Panc1 (cell line): ENCODE data around the gene CRIM1. TPM values are rescaled to one million over a fixed set of nuclear protein-coding genes. Genes with fewer than 3 reads are reported as not detected.

Experiments
- ATAC-seq: fragments of 200-7000 bp; cut with Tn5 transposase; 2 replicates; pipeline ENCODE4 v1.9.1; 2020; ENCODE audit warnings: mild to moderate bottlenecking, moderate library complexity
- BruUV-seq: library from RNA; stranded (reverse); fragments of 400-500 nt; replicated peaks from 2 replicates; lab custom pipeline; 2021; lab: Mats Ljungman, UMichigan
- CTCF ChIA-PET: fragments of 300-600 bp; sonication (Branson Sonifier 250); formaldehyde crosslinking; loops from one replicate; lab custom pipeline; 2022; ENCODE audit warnings: antibody characterized with exemption; lab: Charles Lee
- POLR2A ChIA-PET: fragments of 300-600 bp; sonication (Branson Sonifier 250); formaldehyde crosslinking; loops from one replicate; lab custom pipeline; 2022; ENCODE audit warnings: antibody characterized with exemption; lab: Charles Lee
- DNase-seq: peaks from one replicate; pipeline ENCODE4 v3.0.0-alpha.2; 2010; ENCODE audit warnings: low read depth, low spot score
- H3K27ac ChIP-seq: 2 replicates; pipeline ENCODE4 v1.5.1; 2011; ENCODE audit warnings: mild to moderate bottlenecking, low read length, inconsistent platforms
- H3K27me3 ChIP-seq: fragments of 200-500 bp; sonication (Bioruptor generic); 2 replicates; pipeline ENCODE4 v1.6.0; 2014; ENCODE audit warnings: low read length, inconsistent platforms; ENCODE audit not compliant: control insufficient read depth, insufficient read depth
- H3K36me3 ChIP-seq: fragments of 200-500 bp; sonication (Bioruptor generic); 2 replicates; pipeline ENCODE4 v1.5.1; 2014; ENCODE audit warnings: inconsistent platforms, mild to moderate bottlenecking, low read length, moderate library complexity; ENCODE audit not compliant: control insufficient read depth, insufficient read depth
- H3K4me1 ChIP-seq: 2 replicates; pipeline ENCODE4 v1.5.1; 2011; ENCODE audit warnings: inconsistent platforms, mild to moderate bottlenecking, low read length, moderate library complexity; ENCODE audit not compliant: control insufficient read depth, insufficient read depth
- H3K4me3 ChIP-seq, 2 experiments: 2 replicates each; pipeline ENCODE4 v1.5.1; 2011 to 2012; ENCODE audit warnings: low read depth in 2 of 2, low read length in 2 of 2, mild to moderate bottlenecking in 2 of 2, inconsistent platforms in 1 of 2, moderate library complexity in 1 of 2
- H3K9me3 ChIP-seq: fragments of 200-500 bp; sonication (Bioruptor generic); 2 replicates; pipeline ENCODE4 v1.5.1; 2014; ENCODE audit warnings: low read depth, mild to moderate bottlenecking, inconsistent platforms, low read length, moderate library complexity; ENCODE audit not compliant: control insufficient read depth, insufficient read depth
- CTCF ChIP-seq: fragments of 450-650 bp; IDR thresholded peaks from 2 replicates; pipeline ENCODE4 v1.5.1; 2017; ENCODE audit warnings: mild to moderate bottlenecking
- POLR2AphosphoS5 ChIP-seq: IDR thresholded peaks from 2 replicates; pipeline ENCODE4 v1.6.1; 2012; ENCODE audit warnings: mild to moderate bottlenecking, low read depth, low read length, moderate library complexity
- REST ChIP-seq, 2 experiments: IDR thresholded peaks; 2 replicates each; pipeline ENCODE4 v1.6.1; 2011 to 2012; ENCODE audit warnings: low read depth in 2 of 2, control low read depth in 1 of 2, low read length in 1 of 2, mild to moderate bottlenecking in 1 of 2, moderate library complexity in 1 of 2; ENCODE audit not compliant: insufficient read depth in 1 of 2
- SIN3A ChIP-seq: IDR thresholded peaks from 2 replicates; pipeline ENCODE4 v1.6.1; 2012; ENCODE audit warnings: low read depth, mild to moderate bottlenecking, low read length, moderate library complexity, borderline replicate concordance; ENCODE audit not compliant: insufficient read depth
- TCF7L2 ChIP-seq: IDR thresholded peaks from 2 replicates; pipeline ENCODE4 v1.6.1; 2011; ENCODE audit warnings: mild to moderate bottlenecking, low read depth, low read length, inconsistent platforms
- in situ Hi-C: cut with HindIII; loops from 2 replicates; pipeline ENCODE4 v1.10.0; 2016; ENCODE audit warnings: low sequenced_read_pairs, low pct_unique_long_range_greater_than_20kb
- intact Hi-C: fragments of 100-400 bp; cut with micrococcal nuclease; formaldehyde crosslinking; loops from one replicate; pipeline ENCODE4 v1.10.0; 2022; ENCODE audit not compliant: unreplicated experiment
- total RNA-seq: library from RNA; stranded (reverse); gene quantifications from one replicate; pipeline ENCODE4 v1.2.1, GENCODE V29; 2021; ENCODE audit not compliant: unreplicated experiment

CRIM1 gene
- total RNA-seq, 1 experiment from 2014 or later, result 290 TPM

GRCh38 chr2:36351291-36351690 lies 4.3 kb upstream of the CRIM1 start:
- H3K27ac ChIP-seq, result peak overlapping the region; percentile 78
- TF ChIP-seq POLR2AphosphoS5 (no peak), SIN3A (no peak), CTCF (no peak), TCF7L2 (no peak), REST (IDR thresholded peaks at IDR 0.05; ENCODE audit: insufficient read depth in 1 of 2, low read depth in 2 of 2, low read length in 1 of 2) (no peak)
- H3K4me1 ChIP-seq, result peaks cover 27% of the 10 kb centered on the region
- POLR2A ChIA-PET, result no interaction called here
- DNase-seq (no peak), ATAC-seq (no peak)
- no peak overlapping the region for H3K4me3 ChIP-seq
- in situ Hi-C loops, result no loop called here
- H3K9me3 ChIP-seq, result no peaks in the 10 kb centered on the region
- intact Hi-C loops, result loop anchor here (5.0 to 10.0 kb wide), 3 partner anchors 104 to 476 kb away; no protein-coding TSS in a partner anchor
- CTCF ChIA-PET, result interaction anchor here (0.6 kb wide), 1 partner anchor 313 kb away, joined by 3 read pairs; no protein-coding TSS in a partner anchor
- BruUV-seq, result no TSS peak
- H3K27me3 ChIP-seq, result no peaks in the 10 kb centered on the region
- H3K36me3 ChIP-seq, result no peaks in the 10 kb centered on the region; the same call in 1 of the 2 replicates

GRCh38 chr2:36351736-36352349 lies 3.7 kb upstream of the CRIM1 start:
- in situ Hi-C loops (no loop called here), intact Hi-C loops (loop anchor here (1.0 to 10.0 kb wide), 4 partner anchors 103 to 477 kb away; no protein-coding TSS in a partner anchor)
- ChIA-PET POLR2A (no interaction called here), CTCF (interaction anchor here (0.6 to 1.3 kb wide), 3 partner anchors 104 to 313 kb away, joined by 3 to 9 read pairs (median 3); no protein-coding TSS in a partner anchor)
- Histone ChIP-seq H3K36me3 (no peaks in the 10 kb centered on the region; the same call in 1 of the 2 replicates), H3K27ac (peak overlapping the region; percentile 78), H3K4me1 (peaks cover 27% of the 10 kb centered on the region), H3K4me3 (no peak overlapping the region), H3K27me3 (no peaks in the 10 kb centered on the region), H3K9me3 (no peaks in the 10 kb centered on the region)
- no peak for TF ChIP-seq REST (IDR thresholded peaks at IDR 0.05; ENCODE audit: insufficient read depth in 1 of 2, low read depth in 2 of 2, low read length in 1 of 2)
- TF ChIP-seq SIN3A, result no peak
- peak; percentile 75 for TF ChIP-seq CTCF
- TF ChIP-seq TCF7L2, result no peak
- no peak for TF ChIP-seq POLR2AphosphoS5
- no TSS peak for BruUV-seq
- ATAC-seq, result no peak
- no peak for DNase-seq
